ENCODE results near the gene SMYD4. TPM values are rescaled to one million over a fixed set of nuclear protein-coding genes. Genes with fewer than 3 reads are reported as not detected.
A peak's percentile ranks its signal among the peaks of the same experiment; 100 is the strongest.

Gene SMYD4
- total and polyA plus RNA-seq, 2 experiments from 2014 or later = 17.0 to 21.9 TPM

DNA sequence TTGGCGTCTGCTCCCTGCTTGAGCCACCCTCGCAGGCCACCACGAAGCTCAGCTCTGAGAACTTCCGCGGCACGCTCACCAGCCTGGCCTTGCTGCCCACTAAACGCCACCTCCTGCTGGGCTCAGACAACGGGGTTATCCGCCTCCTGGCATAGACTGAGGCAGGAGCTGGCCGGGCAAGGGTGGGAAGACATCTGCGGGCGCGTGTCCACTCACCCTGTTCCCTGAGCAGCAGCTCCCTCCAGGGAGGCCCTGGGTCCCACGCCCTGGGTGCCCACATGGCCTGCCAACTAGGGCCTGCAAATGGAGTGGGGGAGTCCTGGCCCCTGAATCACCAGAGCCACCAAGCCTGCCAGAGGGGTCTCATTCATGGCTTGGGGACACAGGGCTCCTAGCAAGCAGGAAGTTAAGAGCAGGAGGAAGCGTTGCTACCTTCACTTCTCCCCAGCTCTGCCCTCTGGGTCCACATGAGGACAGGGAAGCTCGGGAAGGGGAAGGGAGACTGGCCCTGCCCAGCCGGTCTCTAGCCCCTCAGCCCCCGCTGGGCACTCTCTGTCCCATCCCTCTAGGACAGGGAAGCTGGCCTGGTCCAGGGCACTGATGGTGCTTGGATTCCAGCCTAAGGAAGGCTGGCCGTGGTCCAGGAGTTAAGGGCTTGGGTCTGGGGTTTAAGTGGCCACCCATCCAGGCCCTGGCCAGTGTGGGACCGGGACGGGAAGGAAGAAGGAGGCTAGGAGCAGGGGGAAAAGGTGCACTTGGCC is 92.0 kb downstream of the SMYD4 start (continued):
- TF ChIP-seq, protein P1, sequence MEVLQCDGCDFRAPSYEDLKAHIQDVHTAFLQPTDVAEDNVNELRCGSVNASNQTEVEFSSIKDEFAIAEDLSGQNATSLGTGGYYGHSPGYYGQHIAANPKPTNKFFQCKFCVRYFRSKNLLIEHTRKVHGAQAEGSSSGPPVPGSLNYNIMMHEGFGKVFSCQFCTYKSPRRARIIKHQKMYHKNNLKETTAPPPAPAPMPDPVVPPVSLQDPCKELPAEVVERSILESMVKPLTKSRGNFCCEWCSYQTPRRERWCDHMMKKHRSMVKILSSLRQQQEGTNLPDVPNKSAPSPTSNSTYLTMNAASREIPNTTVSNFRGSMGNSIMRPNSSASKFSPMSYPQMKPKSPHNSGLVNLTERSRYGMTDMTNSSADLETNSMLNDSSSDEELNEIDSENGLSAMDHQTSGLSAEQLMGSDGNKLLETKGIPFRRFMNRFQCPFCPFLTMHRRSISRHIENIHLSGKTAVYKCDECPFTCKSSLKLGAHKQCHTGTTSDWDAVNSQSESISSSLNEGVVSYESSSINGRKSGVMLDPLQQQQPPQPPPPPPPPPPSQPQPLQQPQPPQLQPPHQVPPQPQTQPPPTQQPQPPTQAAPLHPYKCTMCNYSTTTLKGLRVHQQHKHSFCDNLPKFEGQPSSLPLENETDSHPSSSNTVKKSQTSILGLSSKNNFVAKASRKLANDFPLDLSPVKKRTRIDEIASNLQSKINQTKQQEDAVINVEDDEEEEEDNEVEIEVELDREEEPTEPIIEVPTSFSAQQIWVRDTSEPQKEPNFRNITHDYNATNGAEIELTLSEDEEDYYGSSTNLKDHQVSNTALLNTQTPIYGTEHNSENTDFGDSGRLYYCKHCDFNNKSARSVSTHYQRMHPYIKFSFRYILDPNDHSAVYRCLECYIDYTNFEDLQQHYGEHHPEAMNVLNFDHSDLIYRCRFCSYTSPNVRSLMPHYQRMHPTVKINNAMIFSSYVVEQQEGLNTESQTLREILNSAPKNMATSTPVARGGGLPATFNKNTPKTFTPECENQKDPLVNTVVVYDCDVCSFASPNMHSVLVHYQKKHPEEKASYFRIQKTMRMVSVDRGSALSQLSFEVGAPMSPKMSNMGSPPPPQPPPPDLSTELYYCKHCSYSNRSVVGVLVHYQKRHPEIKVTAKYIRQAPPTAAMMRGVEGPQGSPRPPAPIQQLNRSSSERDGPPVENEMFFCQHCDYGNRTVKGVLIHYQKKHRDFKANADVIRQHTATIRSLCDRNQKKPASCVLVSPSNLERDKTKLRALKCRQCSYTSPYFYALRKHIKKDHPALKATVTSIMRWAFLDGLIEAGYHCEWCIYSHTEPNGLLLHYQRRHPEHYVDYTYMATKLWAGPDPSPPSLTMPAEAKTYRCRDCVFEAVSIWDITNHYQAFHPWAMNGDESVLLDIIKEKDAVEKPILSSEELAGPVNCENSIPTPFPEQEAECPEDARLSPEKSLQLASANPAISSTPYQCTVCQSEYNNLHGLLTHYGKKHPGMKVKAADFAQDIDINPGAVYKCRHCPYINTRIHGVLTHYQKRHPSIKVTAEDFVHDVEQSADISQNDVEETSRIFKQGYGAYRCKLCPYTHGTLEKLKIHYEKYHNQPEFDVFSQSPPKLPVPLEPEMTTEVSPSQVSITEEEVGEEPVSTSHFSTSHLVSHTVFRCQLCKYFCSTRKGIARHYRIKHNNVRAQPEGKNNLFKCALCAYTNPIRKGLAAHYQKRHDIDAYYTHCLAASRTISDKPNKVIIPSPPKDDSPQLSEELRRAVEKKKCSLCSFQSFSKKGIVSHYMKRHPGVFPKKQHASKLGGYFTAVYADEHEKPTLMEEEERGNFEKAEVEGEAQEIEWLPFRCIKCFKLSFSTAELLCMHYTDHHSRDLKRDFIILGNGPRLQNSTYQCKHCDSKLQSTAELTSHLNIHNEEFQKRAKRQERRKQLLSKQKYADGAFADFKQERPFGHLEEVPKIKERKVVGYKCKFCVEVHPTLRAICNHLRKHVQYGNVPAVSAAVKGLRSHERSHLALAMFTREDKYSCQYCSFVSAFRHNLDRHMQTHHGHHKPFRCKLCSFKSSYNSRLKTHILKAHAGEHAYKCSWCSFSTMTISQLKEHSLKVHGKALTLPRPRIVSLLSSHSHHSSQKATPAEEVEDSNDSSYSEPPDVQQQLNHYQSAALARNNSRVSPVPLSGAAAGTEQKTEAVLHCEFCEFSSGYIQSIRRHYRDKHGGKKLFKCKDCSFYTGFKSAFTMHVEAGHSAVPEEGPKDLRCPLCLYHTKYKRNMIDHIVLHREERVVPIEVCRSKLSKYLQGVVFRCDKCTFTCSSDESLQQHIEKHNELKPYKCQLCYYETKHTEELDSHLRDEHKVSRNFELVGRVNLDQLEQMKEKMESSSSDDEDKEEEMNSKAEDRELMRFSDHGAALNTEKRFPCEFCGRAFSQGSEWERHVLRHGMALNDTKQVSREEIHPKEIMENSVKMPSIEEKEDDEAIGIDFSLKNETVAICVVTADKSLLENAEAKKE (CRISPR knock-in tag; IDR thresholded peaks at IDR 0.05) = no peak

DNA sequence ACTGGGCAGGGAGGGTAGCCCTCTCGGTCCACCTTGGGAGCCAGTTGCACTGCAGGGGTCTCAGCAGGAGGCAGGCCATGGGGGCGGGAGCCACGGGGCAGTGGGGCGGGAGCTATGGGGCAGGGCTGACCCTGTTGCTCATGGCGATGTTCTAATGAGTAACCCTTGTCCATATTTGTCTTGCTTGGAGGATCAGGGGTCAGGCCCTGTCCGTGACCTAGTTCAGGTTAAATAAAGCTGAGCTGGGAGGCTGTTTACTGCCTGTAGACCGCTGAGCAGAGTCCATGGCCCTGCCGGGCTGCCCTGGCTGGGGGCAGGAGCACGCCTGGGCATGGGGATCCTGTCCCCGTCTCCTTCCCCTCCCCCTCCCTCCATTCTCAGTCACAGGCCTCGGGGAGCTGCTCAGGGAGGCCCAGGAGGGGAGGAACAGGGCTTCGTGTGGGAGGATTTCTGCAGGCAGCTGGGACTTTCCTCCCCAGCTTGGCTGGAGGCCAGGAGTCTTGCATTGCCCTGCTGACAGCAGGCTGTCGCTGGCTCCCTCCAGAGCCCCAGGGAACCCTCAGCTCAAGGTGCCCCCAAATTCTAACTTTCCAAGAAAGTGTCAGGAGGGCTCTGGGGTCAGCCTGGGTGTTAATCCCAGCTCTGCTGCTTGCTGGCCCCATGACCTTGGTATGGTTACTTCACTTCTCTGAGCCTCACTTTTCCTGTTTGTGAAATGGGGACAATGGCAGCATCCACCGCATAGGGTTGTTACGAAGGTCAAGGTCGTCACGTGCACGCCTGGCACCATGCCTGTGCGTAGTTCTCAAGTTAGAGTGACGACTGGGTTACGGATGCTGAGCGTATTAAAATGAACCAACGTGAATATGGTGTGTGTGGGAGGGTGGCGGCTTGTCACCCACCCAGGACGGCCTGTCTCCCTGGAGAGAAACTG is 93.1 kb downstream of the SMYD4 start:
- Histone ChIP-seq H3F3A (replicated peaks; ENCODE audit: low read depth) (no peaks in the 10 kb centered on the region), H2AFZ (no peak overlapping the region), H3K36me3 (ENCODE audit: insufficient read depth) (no peaks in the 10 kb centered on the region), H3K4me1 (ENCODE audit: insufficient read depth) (no peaks in the 10 kb centered on the region), H3K4me2 (no peak overlapping the region), H3K79me2 (replicated peaks; ENCODE audit: insufficient read depth) (no peaks in the 10 kb centered on the region), H3K27ac (ENCODE audit: low read depth) (no peak overlapping the region), H3K27me3 (ENCODE audit: insufficient read depth) (no peaks in the 10 kb centered on the region), H4K20me1 (replicated peaks; ENCODE audit: insufficient read depth) (no peaks in the 10 kb centered on the region), H3K4me3 (no peak overlapping the region), H3K9me2 (ENCODE audit: insufficient read depth) (no peaks in the 10 kb centered on the region)
- Mint-ChIP-seq H3K36me3 (ENCODE audit: low read depth) (peaks cover 12% of the 10 kb centered on the region), H3K4me3 (no peak overlapping the region), H3K4me1 (peaks cover 3% of the 10 kb centered on the region; the same call in 2 of the 3 replicates), H3K9me3 (peaks cover 14% of the 10 kb centered on the region; the same call in 2 of the 3 replicates), H3K27ac (peak overlapping the region; percentile 67), H3K27me3 (ENCODE audit: insufficient read depth, low read depth, poor library complexity) (peaks cover 11% of the 10 kb centered on the region)
- DNase-seq (ENCODE audit: low spot score) (no peak), ATAC-seq (peak; percentile 58)
- TF ChIP-seq NANOG (IDR thresholded peaks at IDR 0.05; ENCODE audit: borderline replicate concordance) (no peak), STAT1 (IDR thresholded peaks at IDR 0.05; ENCODE audit: unreplicated experiment) (no peak), CREB1 (CRISPR knock-in tag; IDR thresholded peaks at IDR 0.05; ENCODE audit: low read depth) (no peak), JUNB (IDR thresholded peaks at IDR 0.05; ENCODE audit: unreplicated experiment) (no peak)
- TF ChIP-seq, protein P1 (CRISPR knock-in tag; IDR thresholded peaks at IDR 0.05) = no peak
